ENCODE measurements around the gene AVL9. TPM values are rescaled to one million over a fixed set of nuclear protein-coding genes. Genes with fewer than 3 reads are reported as not detected.

The AVL9 gene
- total RNA-seq, 6 donors from 2014 or later, result 26.9 to 68.1 (median 37.1) TPM

Other genes starting within 250 kb of the AVL9 start
- 10 to 100 TPM in 4 of 6 donors, 1 to 10 TPM in 2; 2.1 to 26.4 (median 13.8) TPM for gene LSM5, start 5.1 kb upstream of the AVL9 start, total RNA-seq